UCSD-AML1 (cell line): ENCODE data around the gene RAD18.

Experiments used
- DNase-seq: peaks from one replicate; lab custom pipeline; 2025; ENCODE audit not compliant: unreplicated experiment; lab: John Stamatoyannopoulos, UW

The RAD18 gene

DNA sequence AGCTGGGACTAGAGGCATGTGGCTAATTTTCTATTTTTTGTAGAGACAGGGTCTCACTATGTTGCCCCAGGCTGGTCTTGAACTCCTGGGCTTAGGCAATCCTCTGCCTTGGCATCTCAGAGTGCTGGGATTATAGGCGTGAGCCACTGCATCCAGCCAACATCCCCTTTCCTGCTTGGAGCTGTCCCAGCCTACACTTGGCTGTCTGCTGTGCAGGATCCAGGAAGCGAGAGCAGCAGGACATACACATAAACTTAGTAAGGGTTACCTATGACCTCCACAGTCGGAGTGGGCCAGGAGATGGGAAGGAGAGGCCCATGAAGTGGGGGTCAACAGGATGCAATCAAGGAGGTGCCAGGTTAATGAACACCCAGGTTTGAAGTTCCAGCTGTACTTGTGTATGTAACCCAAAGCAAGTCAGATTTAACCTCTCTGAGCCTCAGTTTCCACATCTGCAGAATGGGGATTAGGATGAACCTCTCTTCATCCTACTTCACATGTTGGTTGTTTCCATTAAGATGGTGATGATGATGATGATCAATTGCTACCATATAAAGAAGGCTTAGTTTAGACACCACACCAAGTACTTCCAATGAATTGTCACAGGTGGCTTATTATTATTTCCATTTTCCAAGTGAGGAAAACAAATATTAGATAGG lies 124.4 kb downstream of the RAD18 start:
- DNase-seq: no peak

DNA sequence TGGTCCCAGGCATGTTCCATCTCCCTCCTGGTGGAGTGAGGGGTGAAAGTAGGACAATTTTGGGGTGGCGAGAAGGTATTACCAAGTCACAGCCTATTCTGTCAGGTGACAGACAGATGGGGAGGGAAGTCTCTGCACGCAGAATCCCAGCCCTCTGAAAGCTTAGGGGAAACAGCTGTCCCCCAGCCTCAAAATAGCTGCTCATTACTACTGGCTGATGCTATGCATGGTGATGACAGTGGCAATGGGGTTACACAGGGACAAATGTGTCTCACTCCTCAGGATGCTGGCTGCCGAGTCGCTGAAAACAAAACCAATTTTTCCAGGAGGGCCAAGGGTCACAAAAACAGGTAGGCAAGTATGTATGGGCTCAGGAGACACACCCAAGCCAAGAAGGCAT lies 125.0 kb downstream of the RAD18 start:
- no peak for DNase-seq

DNA sequence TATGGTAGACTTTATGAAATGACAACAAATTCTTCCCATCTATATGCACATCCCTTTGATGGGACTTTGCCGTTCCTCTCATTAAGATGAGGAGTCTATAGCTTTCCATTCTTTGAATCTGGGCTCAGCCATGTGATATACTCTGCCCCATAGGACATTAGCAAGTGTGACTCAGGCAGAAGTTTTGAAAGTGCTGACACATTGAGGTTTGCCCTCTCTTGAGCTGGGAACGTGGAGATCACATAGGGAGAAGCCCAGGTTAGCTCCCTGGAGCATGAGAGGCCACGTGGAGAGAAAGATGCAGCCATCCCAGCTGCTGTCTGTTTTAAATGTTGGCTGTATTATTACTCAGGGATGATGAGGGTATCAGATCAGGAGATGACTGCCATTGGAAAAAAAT lies 126.1 kb downstream of the RAD18 start:
- DNase-seq: no peak

DNA sequence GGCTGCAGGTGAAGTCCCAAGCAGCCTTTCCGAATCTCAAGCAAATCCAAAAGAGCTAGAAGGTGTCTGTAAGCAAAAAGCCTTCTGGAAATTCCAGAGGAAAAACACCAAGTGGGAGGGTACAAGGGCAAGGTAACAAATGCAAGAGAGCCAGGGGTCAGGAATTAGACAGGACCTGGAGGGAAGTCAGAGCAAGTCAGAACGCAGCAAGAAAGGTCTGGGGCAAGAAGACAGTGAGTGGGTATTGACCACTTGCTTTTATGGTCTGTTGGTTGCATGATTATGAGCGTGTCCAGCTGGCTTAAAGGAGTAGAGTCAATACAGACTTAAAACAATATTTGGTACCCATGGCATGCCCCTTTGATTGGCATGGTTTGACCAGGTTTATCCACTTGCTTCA lies 127.2 kb downstream of the RAD18 start:
- DNase-seq: no peak

DNA sequence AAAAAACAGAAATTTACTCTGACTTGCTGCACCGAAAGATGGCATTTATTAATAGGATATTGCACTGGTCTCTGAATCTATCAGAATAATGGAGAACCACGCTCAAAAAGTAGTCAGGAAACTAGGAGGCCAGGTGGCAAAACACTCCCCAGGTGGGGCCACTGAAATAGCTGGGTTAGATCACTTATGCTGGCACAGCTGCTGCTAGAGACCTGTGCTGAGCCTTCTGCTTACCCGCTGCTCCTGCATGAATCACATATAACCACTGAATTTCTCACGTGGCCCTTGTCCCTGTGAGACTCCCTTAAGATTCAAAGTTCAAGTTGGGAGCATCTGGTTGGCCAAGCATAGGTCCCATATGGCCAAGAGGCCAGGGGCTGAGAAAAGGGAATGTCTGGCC lies 127.9 kb downstream of the RAD18 start:
- no peak for DNase-seq

DNA sequence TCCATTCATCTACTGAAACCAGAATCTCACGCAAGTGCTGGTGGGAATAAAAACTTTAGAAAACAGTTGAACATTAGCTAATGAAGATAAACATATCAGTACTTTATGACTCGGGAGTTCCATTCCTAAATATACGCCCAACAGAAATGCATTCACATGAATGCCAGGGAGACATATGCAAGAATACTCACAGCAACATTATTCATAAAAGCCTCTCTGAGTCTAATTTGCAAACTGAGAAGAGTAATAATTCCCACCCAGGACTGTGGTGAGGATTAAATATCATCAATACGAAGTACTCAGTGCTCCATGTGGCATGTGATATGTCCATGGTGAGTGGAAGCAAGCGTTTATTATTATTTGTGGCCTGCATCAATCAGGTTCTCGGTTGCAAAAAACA lies 128.3 kb downstream of the RAD18 start:
- no peak for DNase-seq

DNA sequence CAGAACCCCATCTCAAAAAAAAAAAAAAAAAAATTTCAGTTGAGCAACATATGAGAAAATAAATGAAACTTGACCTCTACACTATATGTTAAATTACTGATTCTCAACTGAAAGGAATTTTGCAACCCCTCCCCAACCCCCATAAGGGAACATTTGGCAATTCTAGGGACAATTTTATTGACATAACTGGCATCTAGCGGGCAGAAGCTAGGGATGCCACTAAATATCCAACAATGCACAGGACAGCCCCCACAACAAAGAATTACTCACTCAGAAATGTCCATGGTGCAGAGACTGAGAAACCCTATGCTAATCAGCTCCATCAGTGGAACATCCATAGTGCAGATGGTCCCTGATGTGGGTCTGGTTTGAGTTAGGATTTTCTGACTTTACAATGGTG lies 135.6 kb downstream of the RAD18 start:
- no peak for DNase-seq
